Liver (tissue), 9 donors: ENCODE measurements around the gene TTC12. TPM values are rescaled to one million over a fixed set of nuclear protein-coding genes. Genes with fewer than 3 reads are reported as not detected.

ENCODE experiments used
- DNase-seq: peaks from one replicate; pipeline ENCODE4 v3.0.0-alpha.2; 2017; ENCODE audit warnings: low spot score
- H3K27ac ChIP-seq, 2 donors: one replicate each; pipeline ENCODE4 v1.7.0; 2013; ENCODE audit warnings: inconsistent platforms in 2 of 2, low read length in 2 of 2, control low read depth in 1 of 2, low read depth in 1 of 2, mild to moderate bottlenecking in 1 of 2
- H3K27me3 ChIP-seq, 4 donors: one replicate each; pipeline versions ENCODE4 v1.6.1 to v1.7.0; 2013; ENCODE audit warnings: low read length in 3 of 4, inconsistent platforms in 1 of 4, mild to moderate bottlenecking in 1 of 4, moderate library complexity in 1 of 4; ENCODE audit not compliant: control insufficient read depth in 4 of 4, insufficient read depth in 4 of 4
- H3K36me3 ChIP-seq, 4 donors: one replicate each; pipeline versions ENCODE4 v1.6.1 to v1.7.0; 2013; ENCODE audit warnings: low read length in 3 of 4, mild to moderate bottlenecking in 3 of 4, low read depth in 1 of 4, moderate library complexity in 1 of 4; ENCODE audit not compliant: control insufficient read depth in 4 of 4, insufficient read depth in 3 of 4
- H3K4me1 ChIP-seq, 4 donors: one replicate each; pipeline versions ENCODE4 v1.6.1 to v1.7.0; 2013; ENCODE audit warnings: low read length in 3 of 4, mild to moderate bottlenecking in 3 of 4, moderate library complexity in 1 of 4; ENCODE audit not compliant: control insufficient read depth in 4 of 4, insufficient read depth in 4 of 4
- H3K4me3 ChIP-seq, 3 donors: one replicate each; pipeline versions ENCODE4 v1.6.1 to v1.7.0; 2013; ENCODE audit warnings: low read length in 3 of 3, control low read depth in 1 of 3, low read depth in 1 of 3, mild to moderate bottlenecking in 1 of 3
- H3K9ac ChIP-seq, 2 donors: one replicate each; pipeline ENCODE4 v1.7.0; 2013; ENCODE audit warnings: low read length in 2 of 2, mild to moderate bottlenecking in 2 of 2, moderate library complexity in 2 of 2, control low read depth in 1 of 2, low read depth in 1 of 2
- H3K9me3 ChIP-seq, 4 donors: one replicate each; pipeline versions ENCODE4 v1.6.1 to v1.7.0; 2013; ENCODE audit warnings: low read length in 3 of 4; ENCODE audit not compliant: control insufficient read depth in 4 of 4
- ATF3 ChIP-seq: IDR thresholded peaks from 2 replicates; pipeline ENCODE4 v1.6.1; 2016; ENCODE audit warnings: antibody characterized with exemption
- CTCF ChIP-seq: fragments of 150-350 bp; IDR thresholded peaks from 2 replicates; pipeline ENCODE4 v1.5.1; 2017; ENCODE audit warnings: improper control_type of control experiment, low read depth, low read length; ENCODE audit not compliant: missing input control
- EGR1 ChIP-seq, 2 donors: IDR thresholded peaks; 2 replicates each; pipeline ENCODE4 v1.6.1; 2016 to 2018; ENCODE audit warnings: antibody characterized with exemption in 2 of 2, low read depth in 2 of 2
- FOXA1 ChIP-seq: IDR thresholded peaks from 2 replicates; pipeline ENCODE4 v1.6.1; 2016; ENCODE audit warnings: antibody characterized with exemption
- FOXA2 ChIP-seq: IDR thresholded peaks from 2 replicates; pipeline ENCODE4 v1.6.1; 2016; ENCODE audit warnings: antibody characterized with exemption
- GABPA ChIP-seq, 2 donors: IDR thresholded peaks in 1 of 2; conservative IDR thresholded peaks in 1 of 2; 2 replicates each; pipeline ENCODE4 v1.6.1; 2016; ENCODE audit warnings: antibody characterized with exemption in 2 of 2, mild to moderate bottlenecking in 1 of 2, moderate library complexity in 1 of 2
- HNF4A ChIP-seq, 2 donors: conservative IDR thresholded peaks; 2 replicates each; pipeline ENCODE4 v1.6.1; 2016; ENCODE audit warnings: antibody characterized with exemption in 2 of 2, mild to moderate bottlenecking in 2 of 2
- HNF4G ChIP-seq: IDR thresholded peaks from 2 replicates; pipeline ENCODE4 v1.6.1; 2016; ENCODE audit warnings: antibody characterized with exemption
- JUND ChIP-seq, 2 donors: IDR thresholded peaks; 2 replicates each; pipeline ENCODE4 v1.6.1; 2016; ENCODE audit warnings: antibody characterized with exemption in 2 of 2
- NR2F2 ChIP-seq: IDR thresholded peaks from 2 replicates; pipeline ENCODE4 v1.6.1; 2016; ENCODE audit warnings: antibody characterized with exemption
- RAD21 ChIP-seq, 2 donors: IDR thresholded peaks; 2 replicates each; pipeline ENCODE4 v1.6.1; 2016; ENCODE audit warnings: antibody characterized with exemption in 2 of 2, mild to moderate bottlenecking in 2 of 2
- REST ChIP-seq: IDR thresholded peaks from 2 replicates; pipeline ENCODE4 v1.6.1; 2016; ENCODE audit warnings: antibody characterized with exemption, mild to moderate bottlenecking
- RXRA ChIP-seq, 2 donors: IDR thresholded peaks; 2 replicates each; pipeline ENCODE4 v1.6.1; 2017 to 2018; ENCODE audit warnings: antibody characterized with exemption in 2 of 2, mild to moderate bottlenecking in 1 of 2
- SP1 ChIP-seq: IDR thresholded peaks from 2 replicates; pipeline ENCODE4 v1.6.1; 2018; ENCODE audit warnings: antibody characterized with exemption, mild to moderate bottlenecking
- TAF1 ChIP-seq: conservative IDR thresholded peaks from 2 replicates; pipeline ENCODE4 v1.6.1; 2016; ENCODE audit warnings: antibody characterized with exemption, mild to moderate bottlenecking
- YY1 ChIP-seq: IDR thresholded peaks from 2 replicates; pipeline ENCODE4 v1.6.1; 2016; ENCODE audit warnings: antibody characterized with exemption, mild to moderate bottlenecking
- ZBTB33 ChIP-seq: IDR thresholded peaks from 2 replicates; pipeline ENCODE4 v1.6.1; 2016; ENCODE audit warnings: antibody characterized with exemption
- WGBS: extraction: QIAGEN DNeasy Blood & Tissue Kit; methylation state at CpG from one replicate; pipeline ENCODE4 v1.1.7; 2013; 5-methylcytosine and 5-hydroxymethylcytosine counted together
- polyA plus RNA-seq, 2 donors: library from polyadenylated mRNA; stranded (reverse) in 1 of 2; unstranded in 1 of 2; fragments of 200-250 nt in 1 of 2; fragments of >200 nt in 1 of 2; fragmentation: Nextera tagmentation in 1 of 2; extraction: Ambion mirVana in 1 of 2; gene quantifications; one replicate each; pipeline versions ENCODE4 v1.2.1 to v1.2.3, GENCODE V29; 2013 to 2015
- total RNA-seq, 2 donors: library from RNA; depleted of rRNA; stranded (reverse); fragments of >200 nt; gene quantifications; one replicate each; pipeline ENCODE4 v1.2.3, GENCODE V29; 2014
- TF ChIP-seq, protein P1 (sequence below): IDR thresholded peaks from 2 replicates; pipeline ENCODE4 v1.6.1; 2016; ENCODE audit warnings: antibody characterized with exemption
- donor health status: healthy.
- donor health status: healthy.
- donor health status: healthy.
- donor health status: healthy.
- donor health status: healthy.

The TTC12 gene
- total and polyA plus RNA-seq, 4 donors = 2.8 to 9.0 (median 4.3) TPM

DNA sequence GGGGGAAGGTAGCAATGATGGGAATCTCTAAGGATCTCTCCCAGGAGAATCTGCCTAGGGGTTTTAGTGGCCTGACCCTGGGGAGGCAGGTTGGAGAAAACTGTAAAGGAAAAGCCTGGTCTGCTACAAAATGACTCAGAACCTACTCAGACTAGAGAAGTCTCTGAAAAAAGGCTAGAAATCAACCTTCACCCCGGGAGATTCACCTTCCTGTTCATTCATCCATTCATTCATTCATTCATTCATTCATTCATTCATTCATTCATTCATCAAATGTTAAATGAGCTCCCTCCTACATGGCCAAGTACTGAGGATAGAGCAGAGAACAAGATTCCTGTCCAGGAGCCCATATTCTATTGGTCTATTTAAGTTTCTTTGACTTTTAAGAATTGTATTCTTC, 64.3 kb downstream of the TTC12 start:
- no peak for DNase-seq
- Histone ChIP-seq H3K36me3 (no peaks in the 10 kb centered on the region), H3K9me3 (no peaks in the 10 kb centered on the region), H3K27me3 (no peaks in the 10 kb centered on the region), H3K9ac (no peak overlapping the region), H3K4me3 (no peak overlapping the region), H3K27ac (no peak overlapping the region), H3K4me1 (no peaks in the 10 kb centered on the region)
- TF ChIP-seq FOXA1 (no peak), EGR1 (IDR thresholded peaks at IDR 0.05; ENCODE audit: low read depth in 2 of 2) (no peak), HNF4A (conservative IDR thresholded peaks at IDR 0.05) (no peak), HNF4G (no peak), ZBTB33 (no peak), YY1 (no peak), GABPA (IDR thresholded peaks at IDR 0.05 in 1 of 2, conservative IDR thresholded peaks at IDR 0.05 in 1 of 2) (no peak), ATF3 (no peak), JUND (IDR thresholded peaks at IDR 0.05) (no peak), CTCF (no peak), RXRA (IDR thresholded peaks at IDR 0.05) (no peak), FOXA2 (no peak), REST (no peak), RAD21 (IDR thresholded peaks at IDR 0.05) (no peak), SP1 (no peak), NR2F2 (no peak), TAF1 (no peak)
- TF ChIP-seq, protein P1, sequence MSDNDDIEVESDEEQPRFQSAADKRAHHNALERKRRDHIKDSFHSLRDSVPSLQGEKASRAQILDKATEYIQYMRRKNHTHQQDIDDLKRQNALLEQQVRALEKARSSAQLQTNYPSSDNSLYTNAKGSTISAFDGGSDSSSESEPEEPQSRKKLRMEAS = no peak
- WGBS = 59% methylated on average over 1 of the region's 1 CpG
